HG03159 (cell line): ENCODE measurements around the gene CSTPP1.
"Not testable (repeated sequence)": the region's sequence is repeated elsewhere in the genome, so short reads cannot be mapped to it uniquely, and the experiment has no call there.

Experiments used
- ATAC-seq: cut with Tn5 transposase; IDR thresholded peaks from one replicate; pipeline ENCODE4 v1.9.1; 2021; ENCODE audit warnings: mild to moderate bottlenecking, moderate library complexity; ENCODE audit not compliant: unreplicated experiment

The CSTPP1 gene

GRCh38 chr11:47033439-47033838 lies 96.9 kb downstream of the CSTPP1 start:
- no peak for ATAC-seq

GRCh38 chr11:47034091-47034490 lies 97.5 kb downstream of the CSTPP1 start:
- no peak for ATAC-seq

DNA sequence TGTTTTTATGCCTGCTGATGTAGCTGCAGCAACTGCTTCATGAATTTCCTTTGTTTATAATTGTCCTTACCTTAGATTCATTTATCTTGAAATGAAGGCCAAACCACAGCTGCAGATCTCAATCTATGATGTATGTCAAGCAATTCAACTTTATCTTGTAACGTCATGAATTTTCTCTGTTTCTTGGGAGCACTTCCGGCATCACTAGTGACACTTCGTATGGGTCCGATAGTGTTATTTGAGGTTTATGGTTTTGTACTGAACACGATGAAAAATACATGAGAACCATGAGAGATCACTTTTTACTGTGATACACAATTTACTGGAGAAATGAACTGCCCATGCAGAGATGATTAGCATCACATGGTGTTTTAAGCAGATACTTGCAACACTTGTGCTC lies 98.5 kb downstream of the CSTPP1 start:
- no peak for ATAC-seq

DNA sequence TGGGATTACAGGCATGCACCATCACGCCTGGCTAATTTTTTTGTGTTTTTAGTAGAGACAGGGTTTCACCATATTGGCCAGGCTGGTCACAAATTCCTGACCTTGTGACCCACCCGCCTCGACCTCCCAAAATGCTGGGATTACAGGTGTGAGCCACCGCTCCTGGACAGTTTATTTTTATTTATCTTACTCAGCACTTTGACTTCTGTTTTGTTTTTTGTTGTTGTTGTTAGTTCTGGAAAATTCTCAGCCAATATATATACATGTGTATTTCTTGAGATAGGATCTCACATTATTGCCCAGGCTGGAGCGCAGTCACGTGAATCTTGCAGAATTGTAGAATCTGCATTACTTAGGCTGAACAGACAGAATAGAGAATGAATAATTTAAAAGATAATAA lies 107.6 kb downstream of the CSTPP1 start:
- no peak for ATAC-seq

GRCh38 chr11:47047972-47048371 lies 111.4 kb downstream of the CSTPP1 start:
- no peak for ATAC-seq

GRCh38 chr11:47050284-47050683 lies 113.7 kb downstream of the CSTPP1 start:
- ATAC-seq, result no peak

DNA sequence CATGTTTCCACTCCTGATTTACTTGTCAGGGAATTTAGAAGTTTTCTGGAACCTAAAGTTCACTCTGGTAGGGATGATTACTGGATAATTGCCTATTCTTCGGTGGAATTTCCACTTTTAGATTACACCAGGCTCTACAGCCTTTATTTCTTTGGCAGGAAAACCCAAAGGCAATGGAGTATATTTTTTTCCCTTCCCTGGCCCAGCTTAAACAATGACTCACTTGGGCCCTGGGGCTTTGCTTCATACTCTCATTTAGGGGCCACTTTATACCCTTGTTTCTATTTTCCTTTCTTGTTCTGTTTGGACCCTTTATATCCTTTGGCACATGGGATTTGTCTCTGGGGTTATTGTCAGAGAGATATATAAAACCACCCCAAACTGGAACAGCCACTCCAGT lies 114.7 kb downstream of the CSTPP1 start:
- no peak for ATAC-seq

- no peak for ATAC-seq
These were observed 115.6 kb downstream of the CSTPP1 start for GRCh38 chr11:47052165-47052564.

- no peak for ATAC-seq
These were observed 116.0 kb downstream of the CSTPP1 start for GRCh38 chr11:47052576-47052975.

DNA sequence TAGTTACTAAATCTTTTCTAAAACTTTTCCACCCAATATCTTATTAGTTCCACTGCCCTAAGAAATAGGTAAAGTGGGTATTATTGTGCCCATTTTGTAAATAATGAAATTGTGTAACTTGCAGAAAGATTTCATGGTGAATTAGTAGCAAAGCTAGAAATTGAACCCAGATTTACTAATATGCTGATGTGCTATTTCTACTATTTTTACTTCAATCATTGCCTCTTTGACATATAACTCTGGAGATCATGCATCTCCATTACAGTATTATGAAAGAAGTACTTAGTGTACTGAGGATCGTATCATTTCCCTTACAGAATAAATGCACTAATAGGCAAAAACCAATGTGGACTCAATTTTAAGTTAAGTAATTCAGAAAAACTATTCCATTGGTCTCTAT lies 119.0 kb downstream of the CSTPP1 start:
- ATAC-seq, result no peak

DNA sequence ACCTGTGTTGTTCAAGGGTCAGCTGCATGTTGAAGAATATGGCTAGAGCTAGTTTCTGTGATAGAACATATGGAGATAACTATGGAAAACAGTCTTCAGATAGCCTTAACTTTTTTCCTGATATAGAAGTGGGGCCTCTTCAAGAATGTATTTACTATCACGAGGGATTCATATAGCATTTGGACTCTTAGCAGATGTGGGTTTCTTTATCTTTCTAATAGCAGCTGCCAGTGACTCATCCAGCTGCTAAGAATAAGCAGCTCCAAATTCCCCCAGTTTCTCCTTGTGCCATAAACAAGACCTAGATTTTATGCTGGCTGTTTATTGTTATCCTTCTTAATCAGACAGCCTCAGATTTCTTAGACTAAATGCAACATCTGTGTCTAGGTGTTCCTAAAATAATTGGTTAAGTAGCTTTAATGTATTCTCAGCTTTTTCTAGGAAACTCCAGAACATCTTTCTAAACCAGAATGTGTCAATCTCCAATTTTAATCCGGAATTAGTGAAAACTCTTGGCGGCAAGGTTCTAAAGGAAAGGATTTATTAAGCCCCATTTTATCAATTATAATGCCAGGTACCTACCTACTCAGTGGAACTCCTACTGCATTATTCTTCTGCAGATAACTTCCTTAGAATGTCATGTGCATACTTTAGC lies 119.8 kb downstream of the CSTPP1 start:
- ATAC-seq, result no peak

DNA sequence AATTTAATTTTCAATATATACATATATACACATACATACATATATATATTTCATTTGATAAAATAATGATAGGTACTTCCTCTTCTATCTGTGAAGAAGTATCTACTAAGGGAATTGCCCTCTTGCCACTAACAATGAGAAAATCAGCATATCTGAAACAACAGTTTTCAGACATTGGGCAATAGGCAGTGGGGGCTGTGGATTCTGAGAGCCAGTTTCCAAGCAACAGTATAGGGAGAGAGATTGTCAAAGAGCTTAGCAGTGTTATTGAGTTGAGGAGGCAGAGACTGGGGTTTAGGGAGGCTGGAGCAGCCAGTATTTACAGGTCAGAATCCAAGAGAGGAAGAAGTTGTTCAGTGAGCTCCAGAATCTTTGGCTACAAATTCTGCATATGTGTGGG lies 120.8 kb downstream of the CSTPP1 start:
- no peak for ATAC-seq

DNA sequence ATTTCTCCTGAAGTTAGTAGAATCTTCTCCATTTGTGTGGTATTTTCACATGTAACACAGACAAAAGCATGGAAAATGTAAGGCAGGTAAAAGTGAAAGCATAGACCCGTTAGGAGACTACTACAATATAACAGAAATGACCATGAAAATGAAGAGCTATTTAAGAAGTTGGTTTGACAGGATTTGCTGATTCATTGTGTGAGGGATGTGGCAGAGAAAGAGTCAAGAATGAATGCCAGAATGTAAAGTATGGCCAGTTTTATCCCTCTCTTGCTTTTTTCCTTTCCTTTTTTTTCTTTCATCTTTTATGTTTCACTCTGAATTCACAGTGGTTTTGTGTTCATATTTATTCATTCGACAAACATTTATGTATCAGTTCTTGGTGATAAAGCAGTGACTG lies 124.2 kb downstream of the CSTPP1 start:
- no peak for ATAC-seq

DNA sequence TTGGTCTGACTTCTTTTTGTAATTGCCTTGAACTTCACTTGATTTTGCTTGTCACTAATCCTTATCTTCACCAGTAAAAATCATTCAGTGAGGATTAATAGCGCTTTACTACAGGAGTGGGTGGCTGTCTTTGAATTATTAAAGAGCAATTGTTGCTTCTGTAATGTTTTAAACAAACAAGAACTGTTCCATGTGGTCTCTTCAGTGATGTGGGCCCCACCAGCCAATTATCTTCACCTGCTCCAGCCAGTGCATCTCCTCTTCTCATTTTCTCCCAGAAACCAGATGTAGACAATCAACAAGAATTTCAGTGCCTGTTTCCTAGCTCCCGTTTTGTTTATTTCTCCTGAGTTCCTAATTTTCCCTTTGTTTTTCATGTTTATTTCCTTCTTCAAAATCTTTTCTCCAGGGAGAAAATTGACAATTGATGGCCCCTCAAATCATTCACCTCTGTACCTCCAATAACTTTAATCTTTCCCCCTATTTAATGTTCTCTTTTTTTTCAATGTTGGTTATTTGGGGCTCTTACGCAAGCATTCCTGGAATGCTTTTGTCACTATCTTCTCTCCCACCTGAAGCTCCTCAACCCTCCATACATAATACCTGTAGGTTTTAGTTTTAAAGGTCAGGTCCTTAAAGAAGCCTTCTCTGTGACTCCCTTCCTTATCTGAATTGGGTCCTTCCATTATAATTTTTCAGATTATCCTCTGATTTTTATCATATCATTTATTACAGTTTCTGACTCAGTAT lies 125.0 kb downstream of the CSTPP1 start:
- no peak for ATAC-seq

DNA sequence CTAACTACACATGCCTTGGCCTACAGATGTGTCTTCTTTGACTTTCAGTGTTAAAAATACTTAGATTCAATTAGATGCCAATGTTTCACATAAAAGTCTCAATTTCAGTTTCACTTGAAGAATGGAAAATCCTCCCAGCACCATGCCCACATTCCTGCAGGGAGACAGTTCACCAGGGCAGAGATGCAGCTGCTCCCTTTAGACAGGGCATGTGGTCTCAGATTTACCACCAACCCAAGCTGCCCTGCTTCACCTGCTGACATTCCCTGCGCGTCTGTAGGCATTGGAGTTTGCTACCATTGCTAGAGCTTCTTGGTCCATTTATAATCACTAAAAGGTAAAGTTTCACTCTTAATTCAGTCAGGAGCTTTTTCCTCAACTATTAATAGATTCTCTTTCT lies 126.2 kb downstream of the CSTPP1 start:
- no peak for ATAC-seq

- ATAC-seq, result no peak
These were observed 130.8 kb downstream of the CSTPP1 start for GRCh38 chr11:47067401-47067800.

DNA sequence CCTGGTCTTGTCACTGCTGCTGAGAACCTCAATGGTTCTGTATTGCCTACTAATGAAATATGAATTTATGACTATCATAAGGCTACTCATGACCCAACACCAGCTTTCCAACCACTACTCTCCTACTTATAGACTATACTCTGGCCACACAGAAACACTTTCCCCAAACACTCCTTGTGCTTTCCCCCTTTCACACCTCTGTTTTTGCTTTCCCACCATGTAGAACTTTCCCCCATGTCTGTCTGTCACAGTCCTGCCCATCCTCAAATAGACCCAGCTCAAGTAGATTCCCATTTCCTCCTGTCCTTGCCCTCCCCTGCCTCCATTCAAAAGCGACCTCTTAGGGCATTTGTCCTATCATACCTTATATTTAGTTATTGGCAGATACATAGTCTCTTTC lies 134.2 kb downstream of the CSTPP1 start:
- no peak for ATAC-seq

DNA sequence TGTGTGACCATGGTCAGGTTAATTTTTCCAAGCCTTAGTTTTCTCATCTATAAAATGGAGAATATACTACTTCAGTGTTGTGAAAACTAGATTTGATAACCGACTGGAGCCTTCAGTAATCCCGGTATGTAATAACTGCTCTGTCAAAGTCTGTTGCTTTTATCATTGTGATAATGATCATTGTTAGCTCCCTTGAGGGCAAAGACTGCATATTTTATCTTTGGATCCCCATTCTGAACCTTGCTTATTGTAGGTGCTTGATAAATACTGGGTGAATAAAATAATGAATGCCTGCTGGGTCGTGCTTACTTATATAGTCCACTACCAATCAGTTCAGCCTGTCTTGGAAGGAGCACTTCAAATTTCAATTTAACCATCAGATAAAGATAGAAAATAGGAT lies 134.8 kb downstream of the CSTPP1 start:
- no peak for ATAC-seq

DNA sequence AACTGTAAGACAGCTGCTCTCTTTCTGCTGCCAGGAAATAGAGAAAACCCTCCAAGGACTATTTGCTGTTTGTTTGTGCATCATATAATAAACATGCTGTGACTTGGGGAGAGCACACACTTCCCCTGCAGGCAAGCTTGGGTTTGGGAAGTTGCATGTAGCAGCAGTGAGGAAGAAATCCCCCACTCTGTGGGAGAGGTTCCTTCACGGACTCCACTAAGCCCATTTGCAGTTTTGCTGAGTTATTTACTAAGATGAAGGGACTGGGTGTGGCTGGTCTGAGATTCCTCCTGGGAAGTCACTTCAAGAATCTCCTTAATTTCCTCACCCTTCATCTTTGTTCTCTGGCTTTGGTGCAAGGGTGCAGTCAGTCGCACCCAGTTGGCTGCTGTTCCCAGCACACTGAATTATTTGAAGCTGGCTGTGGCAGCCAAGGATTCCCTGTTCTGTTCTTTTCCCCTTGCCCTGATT lies 135.3 kb downstream of the CSTPP1 start:
- ATAC-seq, result no peak

DNA sequence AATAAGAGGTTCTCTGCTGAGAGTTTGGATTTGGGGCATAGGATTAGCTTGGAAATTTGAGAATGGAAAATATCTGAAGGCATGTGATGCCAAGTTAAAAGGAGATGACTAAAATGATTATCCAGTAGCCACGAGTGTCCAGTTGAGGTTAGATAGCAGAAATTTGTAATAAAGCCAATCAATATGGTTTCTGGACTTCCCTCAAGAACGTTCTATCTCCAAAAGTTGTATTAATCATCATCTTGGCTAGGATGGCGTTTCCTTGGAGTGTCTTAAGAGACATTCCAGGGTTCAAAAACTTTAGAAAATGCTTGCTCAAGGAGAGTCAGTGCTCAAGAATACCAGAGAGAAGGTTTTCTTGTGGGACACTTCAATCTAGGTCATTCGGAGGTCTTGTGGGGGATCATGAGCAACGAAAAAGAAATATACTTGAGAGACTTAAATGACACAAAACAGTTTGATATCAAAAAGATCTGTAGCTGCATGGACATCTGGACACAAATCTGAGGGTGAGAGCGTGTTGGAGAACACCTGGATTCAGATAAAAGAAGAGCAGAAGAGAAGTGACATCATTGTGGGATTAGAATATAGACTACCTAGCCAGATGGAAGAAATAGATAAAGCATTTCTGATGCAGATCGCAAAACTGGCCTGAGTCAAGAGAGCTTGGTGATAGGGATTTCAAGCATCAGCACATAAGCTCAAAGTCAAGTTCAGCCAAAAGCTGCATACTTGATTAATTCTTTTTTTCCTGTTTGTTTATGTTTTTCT lies 142.4 kb downstream of the CSTPP1 start:
- ATAC-seq, result no peak

GRCh38 chr11:47080775-47081174 lies 144.2 kb downstream of the CSTPP1 start:
- ATAC-seq, result not testable (repeated sequence)

GRCh38 chr11:47083913-47084312 lies 147.4 kb downstream of the CSTPP1 start:
- ATAC-seq, result no peak
